Measurements from ENCODE around the gene NXPE4.
"Not testable (repeated sequence)": the region's sequence is repeated elsewhere in the genome, so short reads cannot be mapped to it uniquely, and the experiment has no call there.

Gene NXPE4

GRCh38 chr11:114604886-114605285 lies 9.3 kb upstream of the NXPE4 start:
- DNase-seq, result no peak
- TF ChIP-seq POLR2A (IDR thresholded peaks at IDR 0.05; ENCODE audit: low read length), result no peak
- TF ChIP-seq GATA1 (IDR thresholded peaks at IDR 0.05; ENCODE audit: low read depth, low read length), result no peak

- TF ChIP-seq POLR2A (IDR thresholded peaks at IDR 0.05; ENCODE audit: low read length) (no peak), GATA1 (IDR thresholded peaks at IDR 0.05; ENCODE audit: low read depth, low read length) (no peak)
- DNase-seq, result no peak
Observed at GRCh38 chr11:114604179-114604813, 8.7 kb upstream of the NXPE4 start.

GRCh38 chr11:114603151-114603550 lies 7.6 kb upstream of the NXPE4 start:
- not testable (repeated sequence) for DNase-seq

DNA sequence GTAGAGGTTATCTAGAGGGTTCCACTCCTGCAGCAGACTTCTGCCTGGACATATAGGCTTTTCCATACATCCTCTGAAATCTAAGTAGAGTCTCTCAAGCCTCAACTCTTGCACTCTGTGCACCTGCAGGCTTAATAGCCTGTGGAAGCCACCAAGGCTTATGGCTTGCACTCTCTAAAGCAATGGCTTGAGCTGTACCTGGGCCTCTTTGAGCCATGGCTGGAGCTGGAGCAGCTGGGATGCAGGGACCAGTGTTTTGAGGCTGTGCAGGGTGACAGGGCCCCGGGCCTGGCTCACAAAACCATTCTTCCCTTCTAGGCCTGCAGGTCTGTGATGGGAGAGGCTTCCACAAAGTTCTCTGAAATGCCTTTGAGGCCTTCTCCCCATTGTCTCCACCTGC lies 2.9 kb upstream of the NXPE4 start:
- TF ChIP-seq POLR2A (IDR thresholded peaks at IDR 0.05; ENCODE audit: low read length) (no peak), GATA1 (IDR thresholded peaks at IDR 0.05; ENCODE audit: low read depth, low read length) (no peak)
- DNase-seq, result no peak

GRCh38 chr11:114596175-114596919 lies 761 bp upstream of the NXPE4 start:
- DNase-seq, result no peak
- TF ChIP-seq POLR2A (IDR thresholded peaks at IDR 0.05; ENCODE audit: low read length) (no peak), GATA1 (IDR thresholded peaks at IDR 0.05; ENCODE audit: low read depth, low read length) (no peak)

GRCh38 chr11:114594703-114595102 lies 883 bp downstream of the NXPE4 start:
- no peak for DNase-seq
- TF ChIP-seq GATA1 (IDR thresholded peaks at IDR 0.05; ENCODE audit: low read depth, low read length) (no peak), POLR2A (IDR thresholded peaks at IDR 0.05; ENCODE audit: low read length) (no peak)

- no peak for TF ChIP-seq POLR2A (IDR thresholded peaks at IDR 0.05; ENCODE audit: low read length)
- no peak for TF ChIP-seq GATA1 (IDR thresholded peaks at IDR 0.05; ENCODE audit: low read depth, low read length)
- no peak for DNase-seq
Observed at GRCh38 chr11:114587398-114587953, 8.1 kb downstream of the NXPE4 start.

DNA sequence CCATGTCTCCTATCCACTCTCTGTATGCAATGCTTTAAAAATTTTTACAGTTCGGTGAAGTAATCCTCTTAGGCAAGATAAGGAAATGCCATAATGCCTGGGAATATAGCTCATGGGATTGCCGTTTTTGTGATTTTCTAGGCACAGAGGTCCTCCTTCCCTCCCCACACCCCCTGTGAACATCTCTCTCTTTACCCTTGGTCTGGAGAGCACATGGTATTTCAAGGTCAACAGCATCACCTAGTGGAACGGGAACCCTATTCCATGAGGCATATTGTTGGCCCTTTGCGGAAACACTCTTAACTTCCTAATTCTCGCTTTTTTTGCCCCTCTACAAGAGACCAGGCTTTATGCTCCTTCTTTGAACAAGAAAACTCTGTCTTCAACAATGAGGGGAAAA lies 8.8 kb downstream of the NXPE4 start:
- peak; percentile 4 to 25 for DNase-seq
- TF ChIP-seq POLR2A (IDR thresholded peaks at IDR 0.05; ENCODE audit: low read length), result no peak
- no peak for TF ChIP-seq GATA1 (IDR thresholded peaks at IDR 0.05; ENCODE audit: low read depth, low read length)

GRCh38 chr11:114571712-114572111 lies 23.9 kb downstream of the NXPE4 start:
- TF ChIP-seq GATA1 (IDR thresholded peaks at IDR 0.05; ENCODE audit: low read depth, low read length), result no peak
- TF ChIP-seq POLR2A (IDR thresholded peaks at IDR 0.05; ENCODE audit: low read length), result no peak
- DNase-seq, result peak in 1 of 2 experiments; percentile 13

GRCh38 chr11:114569801-114570200 lies 25.8 kb downstream of the NXPE4 start:
- no peak for DNase-seq
- TF ChIP-seq POLR2A (IDR thresholded peaks at IDR 0.05; ENCODE audit: low read length), result no peak

- TF ChIP-seq POLR2A (IDR thresholded peaks at IDR 0.05; ENCODE audit: low read length), result no peak
- TF ChIP-seq GATA1 (IDR thresholded peaks at IDR 0.05; ENCODE audit: low read depth, low read length), result no peak
- no peak for DNase-seq
Observed at GRCh38 chr11:114566276-114566675, 29.3 kb downstream of the NXPE4 start.

DNA sequence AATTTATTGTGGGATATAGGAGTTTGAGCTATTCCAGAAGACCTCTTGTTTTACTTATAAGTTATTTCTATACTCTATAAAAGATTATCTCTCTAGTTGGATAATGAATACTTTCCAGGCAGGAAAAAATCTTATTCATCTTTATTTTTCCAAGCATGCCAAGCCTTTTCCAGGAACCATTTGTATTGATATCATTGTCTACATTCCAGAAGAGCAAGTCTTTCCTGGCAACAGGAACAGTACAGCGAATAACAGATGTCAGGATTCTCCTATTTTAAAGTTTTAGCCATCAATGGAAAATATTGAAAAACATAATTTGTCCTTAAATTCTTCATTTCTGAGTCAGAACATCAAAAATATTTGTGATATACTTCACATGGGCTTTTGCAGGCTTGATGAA lies 30.8 kb downstream of the NXPE4 start:
- TF ChIP-seq GATA1 (IDR thresholded peaks at IDR 0.05; ENCODE audit: low read depth, low read length), result no peak
- no peak for TF ChIP-seq POLR2A (IDR thresholded peaks at IDR 0.05; ENCODE audit: low read length)
- no peak for DNase-seq

DNA sequence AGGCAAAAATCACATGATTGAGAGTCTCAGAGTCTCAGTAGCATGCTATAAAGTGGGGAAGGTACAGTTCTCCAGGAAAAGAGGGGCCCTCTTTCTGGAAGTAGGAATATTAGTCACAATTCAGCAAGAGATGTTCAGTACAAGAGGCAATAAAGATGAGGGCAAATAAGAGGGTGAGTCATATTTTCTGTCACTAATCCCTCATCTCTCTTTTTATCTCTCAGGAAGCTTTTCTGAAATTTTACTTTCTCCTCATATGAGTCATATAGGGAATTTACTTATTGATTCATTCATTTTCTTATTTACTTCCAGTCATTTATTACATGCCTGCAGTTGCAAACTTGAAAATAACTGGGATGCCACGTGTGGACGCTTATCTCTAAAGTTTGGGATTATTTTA lies 32.5 kb downstream of the NXPE4 start:
- TF ChIP-seq GATA1 (IDR thresholded peaks at IDR 0.05; ENCODE audit: low read depth, low read length), result no peak
- no peak for TF ChIP-seq POLR2A (IDR thresholded peaks at IDR 0.05; ENCODE audit: low read length)
- DNase-seq, result no peak

DNA sequence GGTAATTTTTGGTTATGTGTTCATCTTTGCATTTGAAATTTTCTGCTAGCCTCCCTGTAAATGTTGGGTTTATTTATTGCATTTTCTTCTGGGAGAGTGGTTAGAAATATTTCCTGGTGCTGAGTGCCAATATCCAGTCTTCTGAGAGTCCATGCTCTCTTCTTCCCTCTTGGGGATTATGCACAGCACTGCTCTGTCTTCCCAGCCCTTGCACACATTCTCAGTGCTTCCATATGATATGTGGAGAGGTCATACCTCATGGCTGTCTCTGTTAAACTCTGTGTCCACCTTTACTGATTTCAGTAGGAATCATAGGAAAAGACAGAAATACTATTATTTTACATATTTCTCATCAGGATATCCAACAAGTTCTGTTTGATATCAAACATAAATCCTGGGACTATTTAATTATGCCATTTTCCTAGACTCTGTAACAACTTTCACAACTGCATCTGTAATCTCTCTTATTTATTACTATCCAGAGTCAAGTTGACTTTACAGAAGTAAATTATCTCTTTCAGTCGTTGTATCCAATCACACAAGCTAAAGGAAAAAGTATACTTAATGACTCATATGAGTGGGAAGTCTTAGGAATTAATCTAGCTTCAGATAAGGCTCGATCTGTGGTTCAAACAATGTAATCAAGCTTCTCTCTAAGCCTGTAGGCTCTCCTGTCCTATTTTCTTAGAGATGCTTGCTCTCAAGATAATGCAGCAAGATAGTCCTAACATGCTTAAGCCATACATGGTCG lies 33.2 kb downstream of the NXPE4 start:
- DNase-seq, result no peak
- TF ChIP-seq GATA1 (IDR thresholded peaks at IDR 0.05; ENCODE audit: low read depth, low read length) (no peak), POLR2A (IDR thresholded peaks at IDR 0.05; ENCODE audit: low read length) (no peak)

Measured in erythroblast (primary cell).